Mesenteric fat pad (tissue), 1 donor: Measurements from ENCODE around the gene BET1. TPM values are rescaled to one million over a fixed set of nuclear protein-coding genes. Genes with fewer than 3 reads are reported as not detected.
"Not testable (repeated sequence)": the region's sequence is repeated elsewhere in the genome, so short reads cannot be mapped to it uniquely, and the experiment has no call there.

Experiments used
- DNase-seq: peaks from one replicate; pipeline ENCODE4 v3.0.0-alpha.2; 2020; ENCODE audit warnings: low spot score
- long read RNA-seq: library from polyadenylated mRNA; unstranded; transcript quantifications from one replicate; pipeline ENCODE4 v2.0.0, GENCODE V29; 2020
- total RNA-seq: library from RNA; stranded (reverse); fragmentation: NEBNext Ultra II Directional; extraction: Animal tissue kit (Norgen Biotek cat#: 25700); gene quantifications from one replicate; pipeline ENCODE4 v1.2.1, GENCODE V29; 2021
- donor health status: DM: yes; HTN: yes; CAD: no.

The BET1 gene, protein sequence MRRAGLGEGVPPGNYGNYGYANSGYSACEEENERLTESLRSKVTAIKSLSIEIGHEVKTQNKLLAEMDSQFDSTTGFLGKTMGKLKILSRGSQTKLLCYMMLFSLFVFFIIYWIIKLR
- total RNA-seq = 20.6 TPM
- long read RNA-seq, transcript BET1-201 (4 exons, 1,504 nt) = major isoform, 34 of 39 reads
- long read RNA-seq, partial matches to known transcripts = 0 of 39 reads
- long read RNA-seq, other reads (novel, unspliced or antisense) = 5 of 39 reads

DNA sequence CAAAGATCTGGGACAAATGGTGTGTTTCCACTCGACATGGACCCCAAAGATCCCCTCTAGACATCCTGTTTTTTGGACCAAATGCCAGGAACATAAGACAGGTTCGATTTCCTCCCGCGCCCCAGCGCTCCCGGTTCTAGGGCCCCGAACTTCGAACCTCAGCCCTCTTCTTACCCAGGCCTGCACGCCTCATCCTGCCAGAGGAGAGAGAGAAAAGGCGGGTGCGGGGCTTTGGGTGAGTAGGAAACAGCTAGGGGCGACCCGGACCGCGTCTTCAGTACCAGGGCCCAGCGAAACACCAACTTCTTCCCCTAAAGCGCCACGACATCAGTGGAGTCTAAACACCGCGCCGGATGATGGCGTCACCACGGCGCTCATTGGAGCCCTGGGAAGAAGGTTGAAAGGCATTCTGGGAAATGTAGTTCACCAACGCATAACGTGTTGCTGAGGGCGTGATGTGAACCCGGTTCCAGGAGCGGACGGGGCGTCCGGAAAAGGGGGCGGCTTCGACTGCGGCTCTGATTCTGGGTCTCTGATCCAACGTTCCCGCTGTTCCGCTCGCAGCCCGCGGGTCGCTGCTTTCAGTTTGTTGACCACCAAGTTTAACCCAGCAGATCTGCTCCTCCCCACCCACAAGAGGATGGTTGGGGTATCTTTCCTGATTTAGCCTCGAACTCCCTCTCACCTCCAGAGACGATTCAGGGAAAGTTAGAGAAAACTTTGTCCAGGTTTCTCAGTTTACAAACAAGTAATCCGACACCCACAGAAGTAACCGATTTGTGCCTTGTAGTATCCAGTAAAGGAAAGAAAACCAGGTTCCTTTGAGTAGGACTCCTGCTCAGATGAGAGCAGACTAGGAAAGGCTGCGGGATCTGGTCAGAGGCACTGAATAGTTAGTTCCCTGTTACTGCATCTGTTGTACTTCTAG is at the start of gene BET1:
TSS of gene BET1 (minus strand) at position 332 of the 928 bp plus-strand sequence. CDS start at position 193, 139 bp downstream.
- peak; percentile 96 for DNase-seq

DNA sequence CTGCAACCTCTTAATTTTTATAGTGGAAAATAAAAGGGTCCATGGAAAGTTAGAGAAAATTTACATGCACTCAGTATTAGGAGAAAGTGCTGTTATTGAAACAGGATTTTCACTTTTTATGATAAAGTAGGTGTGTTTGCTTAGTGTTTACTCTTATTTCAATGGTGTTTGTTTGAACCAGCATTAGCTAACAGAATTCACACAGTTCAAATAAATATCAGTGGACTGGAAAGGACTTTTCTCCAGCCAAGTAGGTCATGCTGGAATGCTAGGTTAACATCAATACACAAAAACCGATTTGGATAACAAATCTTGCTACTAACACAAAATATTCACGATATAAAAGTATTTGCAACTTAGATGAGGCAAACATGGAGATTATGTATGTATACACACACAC is 49.4 kb upstream of the BET1 start:
- DNase-seq = no peak

DNA sequence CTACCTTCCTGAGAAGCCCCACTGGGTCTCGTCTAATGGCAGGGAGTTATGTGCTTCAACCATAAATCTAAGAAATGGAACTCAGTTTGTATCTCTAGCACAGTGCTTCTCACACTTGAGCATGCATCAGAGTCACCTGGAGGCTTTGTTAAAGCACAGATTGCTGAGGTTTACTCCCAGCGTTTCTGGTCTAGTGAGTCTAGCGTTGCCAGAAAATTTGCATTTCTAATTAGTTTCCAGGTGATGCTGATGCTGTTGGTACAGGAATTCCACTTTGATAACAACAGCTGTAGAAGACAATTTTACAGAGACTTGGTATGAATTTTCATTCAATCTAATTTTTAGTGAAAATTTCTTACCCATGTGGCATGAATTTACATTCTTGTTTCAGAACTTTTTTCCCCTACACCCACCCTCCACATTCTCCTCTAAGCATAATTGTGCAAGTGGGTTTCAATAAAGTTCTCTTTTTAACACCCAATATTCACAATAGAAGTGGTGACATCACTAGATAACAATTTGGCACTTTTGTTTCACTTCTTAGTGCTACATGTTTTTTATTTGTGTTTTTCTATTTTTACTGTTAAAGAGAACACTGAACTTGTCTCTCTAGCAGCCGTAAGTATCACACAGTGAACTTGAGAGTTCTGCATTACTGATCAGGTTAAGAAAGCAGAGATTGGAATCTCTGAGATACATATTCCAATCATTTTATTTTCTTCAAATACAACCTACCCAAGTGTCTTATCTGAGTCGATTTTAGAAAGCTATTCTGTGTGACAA is 48.4 kb upstream of the BET1 start:
- DNase-seq = no peak

DNA sequence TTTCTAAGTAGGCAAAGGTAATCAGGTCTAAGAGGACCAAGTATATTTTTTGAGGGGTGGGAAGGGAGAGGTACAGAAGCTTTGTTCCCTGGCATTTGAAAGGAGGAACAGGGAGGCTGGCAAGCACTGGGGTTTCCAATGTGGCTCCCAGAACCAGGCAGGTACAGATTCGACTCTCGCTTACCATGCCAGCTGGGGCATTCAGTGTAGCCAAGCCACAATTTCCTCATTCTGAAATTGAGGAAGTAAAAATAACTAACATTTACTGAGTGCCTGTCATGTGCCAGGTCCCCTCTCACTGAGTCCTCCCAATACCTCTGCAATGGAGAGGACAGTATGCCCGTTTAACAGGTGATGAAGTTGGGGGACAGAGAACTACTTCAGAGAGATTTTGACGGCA is 45.9 kb upstream of the BET1 start:
- no peak for DNase-seq

DNA sequence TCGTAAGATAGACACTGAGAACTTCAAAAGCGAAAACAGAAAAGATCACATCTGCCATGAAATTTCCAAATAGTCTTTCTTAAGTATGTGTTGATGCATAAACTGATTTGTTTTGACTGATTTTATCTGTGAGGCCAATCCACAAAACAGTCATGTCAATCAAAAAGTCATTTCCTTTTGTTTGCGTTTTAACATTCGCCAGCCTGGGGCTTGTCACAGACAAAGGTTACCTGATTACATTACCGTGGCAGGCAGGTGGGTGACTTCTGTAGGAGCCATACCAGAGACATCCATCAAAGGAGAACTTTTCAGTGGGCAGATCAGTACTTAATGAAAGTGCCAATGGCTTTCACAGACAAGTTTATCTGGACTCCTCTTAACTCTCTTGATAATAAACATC is 45.5 kb upstream of the BET1 start:
- no peak for DNase-seq

DNA sequence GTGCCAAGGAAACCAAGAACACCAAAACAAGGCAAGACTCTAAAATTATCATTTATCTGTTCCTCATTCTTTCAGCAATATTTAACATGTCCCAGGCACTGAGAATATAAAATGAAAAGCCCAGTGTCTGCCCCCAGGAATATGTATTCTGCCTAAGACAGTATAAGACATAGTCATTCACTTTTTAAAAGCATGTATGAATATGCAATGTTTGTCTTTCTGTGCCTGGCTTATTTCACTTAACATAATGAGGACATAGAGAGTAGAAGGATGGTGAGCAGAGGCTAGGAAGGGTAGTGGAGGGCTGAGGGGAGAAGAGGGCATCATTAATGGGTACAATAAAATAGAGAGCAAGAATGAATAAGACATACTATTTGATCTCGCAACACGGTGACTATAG is 44.6 kb upstream of the BET1 start:
- DNase-seq = no peak

DNA sequence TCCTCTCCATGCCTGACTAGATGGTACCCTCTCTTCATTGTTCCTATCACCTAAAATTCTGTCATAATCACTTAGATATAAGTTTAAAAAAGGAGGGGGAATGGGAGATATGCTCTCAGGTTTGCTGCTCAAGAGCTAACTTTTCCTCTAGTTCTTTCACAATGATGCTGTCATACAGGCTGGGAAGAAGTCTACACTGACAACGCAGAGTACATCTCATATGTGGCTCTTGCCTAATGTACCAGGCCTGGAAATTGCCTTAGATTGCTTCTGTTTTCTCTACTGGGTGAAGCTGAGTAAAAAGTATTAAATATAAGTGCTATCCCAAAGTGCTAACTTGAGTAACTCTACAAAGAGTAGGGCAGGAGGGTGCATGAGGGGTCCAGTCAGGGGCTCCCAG is 43.8 kb upstream of the BET1 start:
- DNase-seq = no peak

DNA sequence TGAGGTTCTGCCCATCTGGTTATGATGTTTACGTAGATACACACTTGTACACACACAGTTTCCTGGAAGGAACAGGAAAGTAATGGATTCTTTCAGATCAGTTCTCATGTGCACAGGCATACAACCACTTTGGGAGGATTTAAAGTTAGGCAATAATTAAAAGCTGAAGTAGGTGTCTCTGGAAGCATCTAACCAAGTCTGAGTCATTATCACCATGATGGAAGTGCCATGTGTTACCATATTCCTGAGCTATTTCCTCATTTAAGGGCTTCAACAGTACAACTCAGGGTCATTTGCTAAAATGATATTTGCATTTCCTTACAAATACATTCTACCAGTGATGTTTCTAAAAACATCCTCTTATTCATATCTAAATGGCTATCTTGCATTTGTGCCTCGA is 41.4 kb upstream of the BET1 start:
- no peak for DNase-seq

DNA sequence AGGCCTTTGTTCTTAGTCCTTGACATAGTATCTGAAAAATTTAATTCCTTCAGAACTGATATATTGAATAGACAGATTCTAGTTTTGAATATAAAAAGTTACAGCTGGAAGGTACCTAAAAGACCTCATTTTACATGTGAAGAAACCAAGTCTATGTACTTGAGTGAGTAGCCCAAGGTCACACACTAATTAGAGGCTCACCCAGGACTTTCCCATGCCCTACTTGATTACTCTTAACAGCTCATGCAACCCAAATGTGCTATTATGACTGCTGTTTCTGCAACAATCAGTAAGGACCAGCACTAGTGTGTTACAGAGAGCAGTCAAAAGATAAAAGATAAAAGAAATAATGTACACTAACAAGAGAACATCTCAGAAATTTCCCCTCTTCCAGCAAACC is 40.7 kb upstream of the BET1 start:
- DNase-seq = no peak

DNA sequence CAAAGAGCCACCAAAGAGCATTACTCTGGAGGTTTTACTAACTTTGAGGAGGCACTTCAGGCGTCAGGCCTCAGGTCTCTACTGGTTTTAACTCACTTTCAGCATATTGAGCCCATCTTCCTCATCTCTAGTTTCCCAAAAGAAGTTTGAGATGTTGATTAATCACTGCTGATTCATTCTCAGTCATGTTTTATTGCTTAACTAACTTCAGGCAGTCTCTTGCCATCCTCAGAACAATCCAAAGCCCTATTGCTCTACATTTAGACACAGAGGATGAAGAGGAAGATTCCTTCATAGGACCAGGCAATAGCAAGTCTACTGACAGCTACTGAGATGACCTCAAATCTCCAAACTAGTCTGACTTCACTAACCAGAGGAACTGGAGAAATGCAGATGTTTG is 39.1 kb upstream of the BET1 start:
- no peak for DNase-seq

DNA sequence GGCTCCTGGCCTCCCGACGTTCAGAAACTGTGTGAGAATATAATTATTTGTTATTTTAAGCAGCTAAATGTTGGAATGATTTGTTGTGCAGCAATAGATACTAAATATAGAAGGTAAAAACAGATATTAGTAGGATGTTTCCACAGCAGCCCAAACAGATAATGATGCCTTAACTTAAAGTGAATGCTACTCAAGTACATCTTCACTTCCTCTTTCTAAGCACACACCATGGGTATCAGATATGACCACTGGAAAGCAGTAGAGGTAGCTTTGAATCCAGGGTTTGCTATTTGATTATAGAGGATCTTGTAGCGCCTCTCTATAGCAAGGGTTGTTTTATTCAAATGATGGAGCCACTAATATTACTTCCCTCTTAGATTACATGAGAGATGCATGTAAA is 38.2 kb upstream of the BET1 start:
- DNase-seq = no peak

DNA sequence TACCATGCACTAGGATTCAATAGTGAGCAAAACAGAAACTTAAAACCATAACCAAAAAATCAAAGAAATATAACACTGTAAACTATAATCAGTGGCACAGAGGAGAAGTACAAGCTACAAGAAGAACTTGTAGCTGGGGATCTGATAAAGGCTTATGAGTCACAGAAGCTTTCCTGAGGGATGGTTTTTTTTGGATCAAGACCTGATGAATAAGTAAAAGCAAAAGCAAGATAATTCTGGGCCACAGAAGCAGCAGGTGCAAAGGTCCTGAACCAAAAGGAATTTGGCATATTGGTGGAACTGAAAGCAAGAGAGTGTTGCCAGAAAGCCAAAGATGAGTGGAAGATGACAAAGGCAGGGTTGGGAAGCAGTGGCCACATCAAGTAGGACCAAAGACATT is 37.4 kb upstream of the BET1 start:
- no peak for DNase-seq

DNA sequence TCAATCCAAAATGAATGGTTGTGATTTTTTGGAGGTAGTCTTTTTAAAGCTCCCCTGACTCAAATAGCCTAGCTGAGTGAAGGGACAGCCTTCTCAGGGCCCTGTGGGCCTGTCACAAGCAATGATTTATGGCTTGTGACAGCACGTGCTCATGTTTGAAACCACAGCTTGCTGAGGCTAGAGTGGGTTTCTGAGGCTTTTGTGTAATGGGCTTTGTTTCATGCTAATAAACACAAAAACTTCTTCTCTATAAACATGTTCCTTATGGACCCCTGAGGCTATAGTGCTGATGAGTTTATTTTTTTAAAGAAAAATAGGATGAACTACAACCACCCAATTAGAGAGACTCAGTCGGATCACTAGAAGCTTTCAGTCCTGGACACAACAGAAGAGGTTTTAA is 36.1 kb upstream of the BET1 start:
- no peak for DNase-seq

DNA sequence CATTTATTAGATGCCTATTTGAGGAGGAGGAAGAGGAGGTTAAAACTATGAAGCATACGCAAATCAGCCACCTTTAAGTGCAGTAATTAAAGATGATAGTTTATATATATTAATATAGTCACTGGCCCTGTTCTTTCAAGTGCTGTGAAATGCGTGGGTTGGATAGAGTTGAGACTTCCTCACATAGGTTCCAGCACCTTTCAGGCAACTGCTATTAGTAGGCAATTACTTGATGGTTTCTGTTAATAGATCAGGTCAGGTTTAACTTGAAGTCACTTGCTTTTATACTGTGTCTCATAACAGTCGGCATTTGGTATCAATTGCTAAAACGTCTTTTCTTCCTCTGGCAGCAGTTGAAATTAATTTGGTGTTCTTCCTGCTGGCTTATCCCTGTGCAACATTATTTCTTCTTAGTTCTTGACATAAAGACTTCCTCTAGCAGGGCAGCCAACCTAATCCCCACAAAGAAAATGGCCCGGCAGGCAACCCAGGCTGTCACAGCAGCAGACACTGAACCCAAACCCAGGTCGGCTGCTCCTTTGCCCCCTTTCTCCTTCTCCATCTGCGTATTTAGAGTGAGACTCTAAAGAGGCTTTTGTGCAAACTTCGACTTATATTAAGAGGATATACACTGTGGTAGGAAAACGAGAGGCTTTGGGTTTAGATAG is 35.3 kb upstream of the BET1 start:
- no peak for DNase-seq

DNA sequence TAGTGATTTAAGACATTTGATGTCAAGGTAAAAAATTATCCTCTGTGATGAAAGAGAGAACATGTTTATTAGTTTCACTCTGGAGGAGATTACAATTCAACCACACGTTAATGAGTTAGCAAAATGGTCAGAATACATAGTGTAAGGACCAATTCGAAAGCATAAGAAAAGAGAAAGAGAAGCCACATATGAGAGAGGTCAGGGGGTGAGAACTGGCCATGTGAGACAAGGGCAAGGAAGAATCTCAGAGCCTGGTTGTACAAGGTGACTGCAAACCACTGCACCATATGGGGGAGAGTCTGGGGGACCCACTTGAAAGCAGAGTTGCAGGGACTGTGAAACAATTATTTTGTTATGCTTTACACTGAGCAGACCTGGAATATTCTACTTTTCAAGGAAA is 27.7 kb upstream of the BET1 start:
- DNase-seq = no peak

DNA sequence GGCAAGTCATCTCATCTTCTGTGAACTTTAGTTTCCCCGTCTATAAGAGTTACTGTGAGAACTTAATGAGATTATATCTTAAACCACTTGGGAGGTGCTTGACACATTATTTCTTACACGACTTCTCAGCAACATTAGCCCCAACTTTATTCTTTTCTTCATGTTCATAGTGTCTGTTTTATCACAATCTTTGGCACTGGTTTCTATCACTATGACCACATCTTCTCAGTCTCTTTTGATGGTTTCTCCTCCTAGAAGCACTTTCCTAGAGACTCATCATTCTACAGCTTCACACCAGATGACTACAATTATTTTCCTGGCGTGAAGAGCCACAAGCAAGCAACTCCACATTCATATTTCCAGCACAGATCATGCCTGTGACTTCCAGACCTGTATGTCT is 26.5 kb upstream of the BET1 start:
- DNase-seq = no peak

DNA sequence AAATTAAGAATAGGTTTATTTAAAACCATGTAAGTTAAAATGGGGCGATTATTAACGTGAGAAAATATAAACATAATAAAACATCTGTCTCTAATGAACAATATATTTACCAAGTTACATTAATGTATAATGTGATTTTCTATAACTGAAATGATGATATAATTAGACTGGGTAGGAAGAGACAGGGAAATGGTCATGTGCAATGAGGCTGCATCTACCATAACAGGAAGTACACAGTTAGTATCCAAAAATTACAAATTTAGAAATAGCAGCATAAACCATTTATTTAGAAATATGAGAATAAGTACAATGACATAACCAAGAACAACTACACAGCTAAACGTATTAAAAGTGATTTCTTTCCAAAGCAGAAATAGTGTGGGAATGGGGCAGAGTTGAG is 25.8 kb upstream of the BET1 start:
- DNase-seq = no peak

DNA sequence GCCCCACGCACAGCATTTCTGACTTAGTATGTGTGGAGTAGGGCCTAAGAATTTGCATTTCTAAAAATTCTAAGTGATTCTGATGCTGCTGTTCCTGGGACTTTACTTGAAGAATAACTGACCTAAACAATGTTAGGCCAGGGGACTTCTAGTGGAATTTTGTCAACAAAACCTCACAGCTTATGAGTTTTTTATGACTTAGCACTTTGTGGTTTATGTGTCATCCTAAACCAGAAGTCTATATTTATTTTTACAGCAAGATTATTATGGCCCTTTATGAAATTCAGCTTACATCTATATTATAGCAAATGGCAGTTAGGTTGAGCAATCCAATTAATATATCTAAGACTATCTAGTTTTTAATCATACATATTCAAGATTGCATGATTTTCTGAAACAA is 24.6 kb upstream of the BET1 start:
- no peak for DNase-seq

DNA sequence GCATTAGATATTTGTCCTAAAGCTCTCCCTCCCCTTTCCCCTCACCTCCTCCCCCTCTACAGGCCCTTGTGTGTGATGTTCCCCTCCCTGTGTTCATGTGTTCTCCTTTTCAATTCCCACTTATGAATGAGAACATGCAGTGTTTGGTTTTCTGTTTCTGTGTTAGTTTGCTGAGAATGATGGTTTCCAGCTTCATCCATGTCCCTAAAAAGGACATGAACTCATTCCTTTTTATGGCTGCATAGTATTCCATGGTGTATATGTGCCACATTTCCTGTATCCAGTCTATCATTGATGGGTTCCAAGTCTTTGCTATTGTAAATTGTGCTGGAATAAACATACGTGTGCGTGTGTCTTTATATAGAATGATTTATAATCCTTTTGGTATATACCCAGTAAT is 22.5 kb upstream of the BET1 start:
- DNase-seq = not testable (repeated sequence)

DNA sequence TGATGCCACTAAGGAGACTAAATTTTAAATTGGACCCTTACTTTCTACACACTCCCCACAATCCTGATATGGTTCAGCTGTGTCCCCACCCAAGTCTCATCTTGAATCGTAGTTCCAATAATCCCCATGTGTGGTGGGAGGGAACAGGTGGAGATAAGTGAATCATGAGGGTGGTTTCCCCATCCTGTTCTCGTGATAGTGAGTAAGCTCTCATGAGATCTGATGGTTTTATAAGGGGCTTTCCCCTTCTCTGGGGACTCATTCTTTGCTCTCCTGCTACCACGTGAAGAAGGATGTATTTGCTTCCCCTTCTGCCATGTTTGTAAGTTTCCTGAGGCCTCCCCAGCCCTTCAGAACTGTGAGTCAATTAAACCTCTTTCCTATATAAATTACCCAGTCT is 18.4 kb upstream of the BET1 start:
- no peak for DNase-seq

DNA sequence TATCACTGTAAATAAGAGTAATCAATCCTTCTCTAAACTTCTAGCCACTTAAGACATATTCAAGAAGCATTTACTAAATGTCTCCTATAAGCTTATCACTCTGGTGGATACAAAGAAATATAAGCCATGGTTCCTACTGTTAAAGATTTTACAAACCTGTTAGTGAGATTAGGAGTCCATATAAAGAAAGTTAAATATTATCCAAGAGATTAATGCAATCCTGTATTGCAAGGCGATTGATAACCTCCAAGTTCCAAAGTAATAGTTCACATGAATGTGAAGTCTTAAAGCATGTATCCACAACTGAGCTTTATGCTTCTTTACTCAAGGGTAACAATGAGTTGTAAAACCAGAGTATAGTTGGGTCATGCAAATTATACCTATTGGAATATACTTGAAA is 12.6 kb upstream of the BET1 start:
- no peak for DNase-seq

DNA sequence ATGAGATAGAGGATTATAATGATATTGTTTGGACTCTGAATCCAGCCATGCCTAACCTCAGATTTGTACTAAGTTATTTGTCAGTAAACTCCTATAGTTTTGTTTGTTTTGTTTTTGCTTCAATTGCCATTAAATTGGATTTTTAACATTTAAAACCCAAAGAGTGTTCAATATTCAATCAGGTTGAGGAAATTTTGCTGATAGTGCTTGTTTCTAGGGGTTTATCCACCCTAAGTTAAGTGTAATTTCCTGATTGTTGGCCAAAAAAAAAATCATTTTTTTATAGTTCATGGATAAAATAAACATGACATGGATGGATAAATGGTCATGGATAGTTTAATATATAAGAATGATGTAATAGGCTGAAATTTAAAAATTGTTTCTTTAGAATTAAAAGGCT is 11.4 kb upstream of the BET1 start:
- DNase-seq = no peak
